ENCODE data around the gene MYB.
"Not testable (repeated sequence)": the region's sequence is repeated elsewhere in the genome, so short reads cannot be mapped to it uniquely, and the experiment has no call there.

Gene MYB

GRCh38 chr6:135147637-135148592 lies 33.2 kb upstream of the MYB start:
- Histone ChIP-seq H2AFZ (ENCODE audit: low read length, unreplicated experiment) (no peak overlapping the region), H3K4me1 (ENCODE audit: control insufficient read depth, insufficient read depth, low read length, unreplicated experiment) (peaks cover 16% of the 10 kb centered on the region), H3K4me3 (ENCODE audit: low read depth, low read length) (no peak overlapping the region), H3K27ac (ENCODE audit: low read depth, low read length) (no peak overlapping the region), H3K27me3 (ENCODE audit: insufficient read depth, low read length) (no peaks in the 10 kb centered on the region), H3K79me2 (ENCODE audit: control insufficient read depth, insufficient read depth, low read length, unreplicated experiment) (no peaks in the 10 kb centered on the region), H3K36me3 (ENCODE audit: insufficient read depth, low read length) (no peaks in the 10 kb centered on the region)

GRCh38 chr6:135148889-135149288 lies 32.2 kb upstream of the MYB start:
- Histone ChIP-seq H2AFZ (ENCODE audit: low read length, unreplicated experiment) (no peak overlapping the region), H3K27me3 (ENCODE audit: insufficient read depth, low read length) (no peaks in the 10 kb centered on the region), H3K36me3 (ENCODE audit: insufficient read depth, low read length) (no peaks in the 10 kb centered on the region), H3K4me3 (ENCODE audit: low read depth, low read length) (no peak overlapping the region), H3K27ac (ENCODE audit: low read depth, low read length) (no peak overlapping the region), H3K79me2 (ENCODE audit: control insufficient read depth, insufficient read depth, low read length, unreplicated experiment) (no peaks in the 10 kb centered on the region), H3K4me1 (ENCODE audit: control insufficient read depth, insufficient read depth, low read length, unreplicated experiment) (peaks cover 16% of the 10 kb centered on the region)

DNA sequence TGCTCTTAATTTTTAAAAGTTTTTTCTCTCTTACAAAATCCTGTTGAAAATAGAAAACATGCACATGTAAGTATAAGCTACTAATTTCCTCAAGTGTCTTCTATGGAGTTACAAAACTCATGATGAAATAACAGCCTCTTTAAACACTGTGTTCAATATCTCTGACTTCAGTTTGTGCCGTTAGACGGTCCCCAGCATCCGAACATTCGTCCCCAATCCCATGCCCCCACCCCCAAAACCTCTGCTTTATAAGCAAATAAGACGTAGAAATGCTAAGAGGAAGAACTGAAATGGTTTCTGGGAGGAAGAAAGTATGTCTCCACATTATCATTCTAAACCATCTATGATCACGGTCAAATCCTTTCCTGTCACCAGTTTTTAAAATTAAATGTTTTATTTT lies 31.7 kb upstream of the MYB start:
- Histone ChIP-seq H3K36me3 (ENCODE audit: insufficient read depth, low read length) (no peaks in the 10 kb centered on the region), H3K4me3 (ENCODE audit: low read depth, low read length) (no peak overlapping the region), H3K79me2 (ENCODE audit: control insufficient read depth, insufficient read depth, low read length, unreplicated experiment) (no peaks in the 10 kb centered on the region), H2AFZ (ENCODE audit: low read length, unreplicated experiment) (no peak overlapping the region), H3K27ac (ENCODE audit: low read depth, low read length) (no peak overlapping the region), H3K4me1 (ENCODE audit: control insufficient read depth, insufficient read depth, low read length, unreplicated experiment) (peaks cover 16% of the 10 kb centered on the region), H3K27me3 (ENCODE audit: insufficient read depth, low read length) (no peaks in the 10 kb centered on the region)

DNA sequence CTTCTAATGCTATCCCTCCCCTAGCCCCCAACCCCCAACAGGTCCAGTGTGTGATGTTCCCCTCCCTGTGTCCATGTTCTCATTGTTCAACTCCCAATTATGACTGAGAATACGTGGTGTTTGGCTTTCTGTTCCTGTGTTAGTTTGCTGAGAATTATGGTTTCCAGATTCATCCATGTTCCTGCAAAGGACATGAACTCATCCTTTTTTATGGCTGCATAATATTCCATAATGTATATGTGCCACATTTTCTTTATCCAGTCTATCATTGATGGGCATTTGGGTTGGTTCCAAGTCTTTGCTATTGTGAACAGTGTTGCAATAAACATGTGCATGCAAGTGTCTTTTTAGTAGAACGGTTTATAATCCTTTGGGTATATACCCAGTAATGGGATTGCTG lies 30.6 kb upstream of the MYB start:
- H3K4me3 ChIP-seq (ENCODE audit: low read depth, low read length); H3K36me3 ChIP-seq (ENCODE audit: insufficient read depth, low read length); H3K27me3 ChIP-seq (ENCODE audit: insufficient read depth, low read length); H3K79me2 ChIP-seq (ENCODE audit: control insufficient read depth, insufficient read depth, low read length, unreplicated experiment); H2AFZ ChIP-seq (ENCODE audit: low read length, unreplicated experiment); H3K27ac ChIP-seq (ENCODE audit: low read depth, low read length): not testable (repeated sequence)
- peaks cover 12% of the 10 kb centered on the region for H3K4me1 ChIP-seq (ENCODE audit: control insufficient read depth, insufficient read depth, low read length, unreplicated experiment)

DNA sequence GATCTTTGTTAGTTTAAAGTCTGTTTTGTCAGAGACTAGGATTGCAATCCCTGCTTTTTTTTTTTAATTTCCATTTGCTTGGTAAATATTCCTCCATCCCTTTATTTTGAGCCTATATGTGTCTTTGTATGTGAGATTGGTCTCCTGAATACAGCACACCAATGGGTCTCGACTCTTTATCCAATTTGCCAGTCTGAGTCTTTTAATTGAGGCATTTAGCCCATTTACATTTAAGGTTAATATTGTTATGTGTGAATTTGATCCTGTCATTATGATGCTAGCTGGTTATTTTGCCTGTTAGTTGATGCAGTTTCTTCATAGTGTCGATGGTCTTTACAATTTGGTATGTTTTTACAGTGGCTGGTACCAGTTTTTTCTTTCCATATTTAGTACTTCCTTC lies 27.0 kb upstream of the MYB start:
- H3K36me3 ChIP-seq (ENCODE audit: insufficient read depth, low read length); H3K27ac ChIP-seq (ENCODE audit: low read depth, low read length); H3K4me3 ChIP-seq (ENCODE audit: low read depth, low read length); H3K27me3 ChIP-seq (ENCODE audit: insufficient read depth, low read length); H3K4me1 ChIP-seq (ENCODE audit: control insufficient read depth, insufficient read depth, low read length, unreplicated experiment); H2AFZ ChIP-seq (ENCODE audit: low read length, unreplicated experiment); H3K79me2 ChIP-seq (ENCODE audit: control insufficient read depth, insufficient read depth, low read length, unreplicated experiment): not testable (repeated sequence)

DNA sequence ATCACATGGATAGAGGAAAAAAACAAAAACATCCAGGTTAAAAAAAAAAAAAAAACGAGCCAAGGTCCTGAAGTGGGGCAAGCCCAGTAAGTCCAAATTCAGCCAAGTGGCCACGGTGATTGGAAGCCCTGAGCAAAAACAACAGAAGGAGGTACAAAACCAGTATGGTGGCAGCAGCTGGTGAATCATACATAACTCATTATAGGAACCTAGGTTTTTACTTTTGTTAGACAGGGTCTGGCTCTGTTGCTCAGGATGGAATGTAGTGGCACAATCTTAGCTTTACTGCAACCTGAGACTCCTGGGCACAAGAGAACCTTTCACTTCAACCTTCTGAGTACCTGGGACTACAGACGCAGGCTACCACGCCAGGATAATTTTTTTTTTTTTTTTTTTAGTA lies 22.7 kb upstream of the MYB start:
- Histone ChIP-seq H3K27ac (ENCODE audit: low read depth, low read length) (no peak overlapping the region), H3K79me2 (ENCODE audit: control insufficient read depth, insufficient read depth, low read length, unreplicated experiment) (no peaks in the 10 kb centered on the region), H2AFZ (ENCODE audit: low read length, unreplicated experiment) (no peak overlapping the region), H3K4me1 (ENCODE audit: control insufficient read depth, insufficient read depth, low read length, unreplicated experiment) (no peaks in the 10 kb centered on the region), H3K4me3 (ENCODE audit: low read depth, low read length) (no peak overlapping the region), H3K36me3 (ENCODE audit: insufficient read depth, low read length) (no peaks in the 10 kb centered on the region), H3K27me3 (ENCODE audit: insufficient read depth, low read length) (no peaks in the 10 kb centered on the region)

- H3K4me1 ChIP-seq (ENCODE audit: control insufficient read depth, insufficient read depth, low read length, unreplicated experiment), result no peaks in the 10 kb centered on the region
- H2AFZ ChIP-seq (ENCODE audit: low read length, unreplicated experiment), result no peak overlapping the region
- H3K4me3 ChIP-seq (ENCODE audit: low read depth, low read length), result no peak overlapping the region
- no peaks in the 10 kb centered on the region for H3K27me3 ChIP-seq (ENCODE audit: insufficient read depth, low read length)
- no peaks in the 10 kb centered on the region for H3K79me2 ChIP-seq (ENCODE audit: control insufficient read depth, insufficient read depth, low read length, unreplicated experiment)
- no peaks in the 10 kb centered on the region for H3K36me3 ChIP-seq (ENCODE audit: insufficient read depth, low read length)
- H3K27ac ChIP-seq (ENCODE audit: low read depth, low read length), result no peak overlapping the region
Measured at GRCh38 chr6:135159531-135159930, 21.6 kb upstream of the MYB start.

DNA sequence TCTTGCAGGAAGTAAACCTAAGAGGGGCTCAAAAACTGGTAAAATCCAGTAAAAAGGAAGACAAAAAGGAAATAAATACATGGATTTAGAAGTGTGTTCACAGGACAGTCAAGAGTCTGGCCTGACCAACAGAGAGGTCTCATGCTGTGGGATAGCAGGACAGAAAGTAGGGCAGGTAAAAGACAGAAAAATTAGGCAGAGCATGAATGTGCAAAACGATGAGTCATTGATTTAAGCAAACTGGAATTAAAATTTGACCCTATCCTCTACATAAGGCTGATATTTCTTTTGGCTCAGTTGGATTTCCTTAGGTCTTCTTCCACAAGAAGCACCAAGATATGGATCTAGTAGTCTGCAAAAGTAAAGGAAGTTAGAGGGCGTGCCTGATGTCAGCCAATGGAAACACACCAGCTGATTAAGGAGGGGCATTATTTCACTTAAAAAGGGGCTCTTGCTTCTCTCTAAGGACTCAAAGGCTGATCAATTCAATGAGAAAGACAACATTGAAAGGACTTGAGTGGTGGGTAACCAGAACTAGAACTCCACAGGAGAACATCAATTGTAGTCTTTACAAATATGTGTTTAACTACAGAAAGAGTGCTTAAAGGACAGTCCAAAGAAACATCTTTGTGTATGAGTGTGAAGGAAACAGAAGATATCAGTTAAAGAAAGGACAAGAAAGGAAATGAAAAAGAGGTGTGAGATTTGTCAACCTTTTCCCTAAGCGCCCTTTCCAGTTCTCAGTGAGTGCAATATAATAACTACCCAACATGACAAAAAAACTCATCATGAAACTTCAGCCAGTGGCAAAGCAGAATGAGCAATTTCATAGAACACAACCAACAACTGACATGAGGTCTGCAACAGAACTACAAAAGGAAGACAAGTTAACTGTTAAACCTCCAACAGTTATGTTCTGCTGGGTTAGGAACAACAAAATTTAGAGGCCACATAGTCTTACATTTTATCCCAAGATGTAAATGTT lies 19.4 kb upstream of the MYB start:
- H3K4me3 ChIP-seq (ENCODE audit: low read depth, low read length), result no peak overlapping the region
- no peak overlapping the region for H3K27ac ChIP-seq (ENCODE audit: low read depth, low read length)
- H2AFZ ChIP-seq (ENCODE audit: low read length, unreplicated experiment), result no peak overlapping the region
- H3K36me3 ChIP-seq (ENCODE audit: insufficient read depth, low read length), result no peaks in the 10 kb centered on the region
- H3K4me1 ChIP-seq (ENCODE audit: control insufficient read depth, insufficient read depth, low read length, unreplicated experiment), result no peaks in the 10 kb centered on the region
- no peaks in the 10 kb centered on the region for H3K27me3 ChIP-seq (ENCODE audit: insufficient read depth, low read length)
- no peaks in the 10 kb centered on the region for H3K79me2 ChIP-seq (ENCODE audit: control insufficient read depth, insufficient read depth, low read length, unreplicated experiment)

DNA sequence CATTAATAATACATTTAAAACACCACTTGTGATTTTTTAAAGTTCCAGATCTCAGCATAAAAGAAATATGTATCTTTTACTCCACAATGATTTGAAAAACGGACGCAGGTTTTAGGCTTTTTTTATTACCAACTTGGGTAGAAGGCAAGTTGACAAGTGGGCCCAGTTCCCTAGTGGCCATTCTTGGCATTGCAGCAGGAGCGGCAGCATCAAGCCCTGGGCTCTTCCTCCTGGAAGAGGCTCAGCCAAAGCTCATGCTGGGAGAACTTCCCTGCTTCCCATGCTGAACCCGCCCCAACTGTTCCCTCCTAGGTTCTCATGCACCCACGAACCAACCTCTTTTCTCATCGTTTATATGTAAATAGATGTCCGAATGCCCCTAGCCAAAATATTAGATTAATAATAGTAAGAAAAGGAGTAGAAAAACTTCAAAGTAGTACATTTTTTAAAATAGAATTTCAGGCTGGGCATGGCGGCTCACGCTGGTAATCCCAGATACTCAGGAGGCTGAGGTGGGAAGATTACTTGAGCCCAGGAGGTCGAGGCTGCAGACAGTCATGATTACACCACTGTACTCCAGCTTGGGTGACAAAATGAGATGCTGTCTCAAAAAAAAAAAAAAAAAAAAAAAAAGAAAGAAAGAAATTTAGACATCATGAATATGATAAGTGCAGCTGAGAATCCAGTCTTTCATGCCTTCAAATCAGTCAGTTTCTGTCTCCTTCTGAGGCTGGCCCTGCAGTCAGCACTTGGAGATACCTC lies 18.2 kb upstream of the MYB start:
- Histone ChIP-seq H3K79me2 (ENCODE audit: control insufficient read depth, insufficient read depth, low read length, unreplicated experiment) (no peaks in the 10 kb centered on the region), H3K36me3 (ENCODE audit: insufficient read depth, low read length) (no peaks in the 10 kb centered on the region), H3K27me3 (ENCODE audit: insufficient read depth, low read length) (no peaks in the 10 kb centered on the region), H3K4me3 (ENCODE audit: low read depth, low read length) (no peak overlapping the region), H2AFZ (ENCODE audit: low read length, unreplicated experiment) (no peak overlapping the region), H3K27ac (ENCODE audit: low read depth, low read length) (no peak overlapping the region), H3K4me1 (ENCODE audit: control insufficient read depth, insufficient read depth, low read length, unreplicated experiment) (no peaks in the 10 kb centered on the region)

GRCh38 chr6:135163440-135163738 lies 17.7 kb upstream of the MYB start:
- Histone ChIP-seq H3K27me3 (ENCODE audit: insufficient read depth, low read length) (no peaks in the 10 kb centered on the region), H3K4me3 (ENCODE audit: low read depth, low read length) (no peak overlapping the region), H3K79me2 (ENCODE audit: control insufficient read depth, insufficient read depth, low read length, unreplicated experiment) (no peaks in the 10 kb centered on the region), H3K4me1 (ENCODE audit: control insufficient read depth, insufficient read depth, low read length, unreplicated experiment) (no peaks in the 10 kb centered on the region), H3K36me3 (ENCODE audit: insufficient read depth, low read length) (no peaks in the 10 kb centered on the region), H2AFZ (ENCODE audit: low read length, unreplicated experiment) (no peak overlapping the region), H3K27ac (ENCODE audit: low read depth, low read length) (no peak overlapping the region)
